Right lobe of liver (tissue), 4 donors: ENCODE measurements around the gene TOR1B.
"Not testable (repeated sequence)": the region's sequence is repeated elsewhere in the genome, so short reads cannot be mapped to it uniquely, and the experiment has no call there.

Experiments
- POLR2A ChIP-seq: fragments of 450-650 bp; IDR thresholded peaks from one replicate; pipeline ENCODE4 v1.6.1; 2017; ENCODE audit warnings: antibody characterized with exemption, mild to moderate bottlenecking
- TF ChIP-seq, protein P1 (sequence below), 4 donors: fragments of 200-600 bp in 3 of 4; fragments of 450-650 bp in 1 of 4; IDR thresholded peaks; one replicate each; pipeline versions ENCODE4 v1.5.1 to v1.8.0; 2016 to 2022; ENCODE audit warnings: antibody characterized with exemption in 4 of 4, mild to moderate bottlenecking in 2 of 4
- donor health status: DM: no; HTN: no; CAD: no.
- donor health status: DM: no; HTN: no; CAD: no.
- donor health status: DM: no; HTN: yes; CAD: no.

DNA sequence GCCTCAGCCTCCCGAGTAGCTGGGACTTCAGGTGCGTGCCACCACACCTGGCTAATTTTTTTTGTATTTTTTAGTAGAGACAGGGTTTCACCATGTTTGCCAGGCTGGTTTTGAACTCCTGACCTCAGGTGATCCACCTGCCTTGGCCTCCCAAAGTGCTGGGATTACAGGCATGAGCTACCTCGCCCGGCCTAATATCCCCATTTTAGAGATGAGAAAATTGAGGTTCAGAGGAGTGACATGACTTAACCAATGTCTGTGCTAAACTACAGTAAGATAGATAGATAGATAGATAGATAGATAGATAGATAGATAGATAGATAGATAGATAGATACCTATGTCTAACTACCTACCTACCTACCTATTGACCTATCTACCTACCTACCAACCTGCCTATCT is 26.9 kb upstream of the TOR1B start:
- TF ChIP-seq, protein P1, sequence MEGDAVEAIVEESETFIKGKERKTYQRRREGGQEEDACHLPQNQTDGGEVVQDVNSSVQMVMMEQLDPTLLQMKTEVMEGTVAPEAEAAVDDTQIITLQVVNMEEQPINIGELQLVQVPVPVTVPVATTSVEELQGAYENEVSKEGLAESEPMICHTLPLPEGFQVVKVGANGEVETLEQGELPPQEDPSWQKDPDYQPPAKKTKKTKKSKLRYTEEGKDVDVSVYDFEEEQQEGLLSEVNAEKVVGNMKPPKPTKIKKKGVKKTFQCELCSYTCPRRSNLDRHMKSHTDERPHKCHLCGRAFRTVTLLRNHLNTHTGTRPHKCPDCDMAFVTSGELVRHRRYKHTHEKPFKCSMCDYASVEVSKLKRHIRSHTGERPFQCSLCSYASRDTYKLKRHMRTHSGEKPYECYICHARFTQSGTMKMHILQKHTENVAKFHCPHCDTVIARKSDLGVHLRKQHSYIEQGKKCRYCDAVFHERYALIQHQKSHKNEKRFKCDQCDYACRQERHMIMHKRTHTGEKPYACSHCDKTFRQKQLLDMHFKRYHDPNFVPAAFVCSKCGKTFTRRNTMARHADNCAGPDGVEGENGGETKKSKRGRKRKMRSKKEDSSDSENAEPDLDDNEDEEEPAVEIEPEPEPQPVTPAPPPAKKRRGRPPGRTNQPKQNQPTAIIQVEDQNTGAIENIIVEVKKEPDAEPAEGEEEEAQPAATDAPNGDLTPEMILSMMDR (IDR thresholded peaks at IDR 0.05) = not testable (repeated sequence)
- not testable (repeated sequence) for TF ChIP-seq POLR2A
